Measurements from ENCODE around the gene GPR108. TPM values are rescaled to one million over a fixed set of nuclear protein-coding genes. Genes with fewer than 3 reads are reported as not detected.
A peak's percentile ranks its signal among the peaks of the same experiment; 100 is the strongest.

Gene GPR108
- total and polyA plus RNA-seq, 2 of the 13 experiments (the other 11 are each of a cell fraction or from before 2014, with no cell fraction given), result 36.4 to 63.0 TPM

- TF ChIP-seq, protein P1, sequence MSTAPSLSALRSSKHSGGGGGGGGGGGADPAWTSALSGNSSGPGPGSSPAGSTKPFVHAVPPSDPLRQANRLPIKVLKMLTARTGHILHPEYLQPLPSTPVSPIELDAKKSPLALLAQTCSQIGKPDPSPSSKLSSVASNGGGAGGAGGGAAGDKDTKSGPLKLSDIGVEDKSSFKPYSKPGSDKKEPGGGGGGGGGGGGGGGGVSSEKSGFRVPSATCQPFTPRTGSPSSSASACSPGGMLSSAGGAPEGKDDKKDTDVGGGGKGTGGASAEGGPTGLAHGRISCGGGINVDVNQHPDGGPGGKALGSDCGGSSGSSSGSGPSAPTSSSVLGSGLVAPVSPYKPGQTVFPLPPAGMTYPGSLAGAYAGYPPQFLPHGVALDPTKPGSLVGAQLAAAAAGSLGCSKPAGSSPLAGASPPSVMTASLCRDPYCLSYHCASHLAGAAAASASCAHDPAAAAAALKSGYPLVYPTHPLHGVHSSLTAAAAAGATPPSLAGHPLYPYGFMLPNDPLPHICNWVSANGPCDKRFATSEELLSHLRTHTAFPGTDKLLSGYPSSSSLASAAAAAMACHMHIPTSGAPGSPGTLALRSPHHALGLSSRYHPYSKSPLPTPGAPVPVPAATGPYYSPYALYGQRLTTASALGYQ (CRISPR knock-in tag; IDR thresholded peaks at IDR 0.05), result peak; percentile 79
- TF ChIP-seq ZNF766 (CRISPR knock-in tag; IDR thresholded peaks at IDR 0.05; ENCODE audit: borderline replicate concordance) (0 out of 2 replicates have a peak, but pooled peaks have one; percentile 67), NFYB (CRISPR knock-in tag; IDR thresholded peaks at IDR 0.05) (no peak), ZNF543 (CRISPR knock-in tag; IDR thresholded peaks at IDR 0.05) (peak; percentile 100), ARNT (IDR thresholded peaks at IDR 0.05) (no peak), ZNF572 (CRISPR knock-in tag; IDR thresholded peaks at IDR 0.05) (no peak), SAP130 (CRISPR knock-in tag; IDR thresholded peaks at IDR 0.05; ENCODE audit: low read depth) (peak; percentile 93), ZBTB43 (CRISPR knock-in tag; conservative IDR thresholded peaks at IDR 0.05) (peak; percentile 58; the same call in 1 of the 2 replicates), ZNF580 (CRISPR knock-in tag; IDR thresholded peaks at IDR 0.05; ENCODE audit: borderline replicate concordance, low read depth) (peak; percentile 77; the same call in 1 of the 2 replicates), FOXM1 (CRISPR knock-in tag; IDR thresholded peaks at IDR 0.05) (no peak), KLF9 (CRISPR knock-in tag; IDR thresholded peaks at IDR 0.05; ENCODE audit: low read depth) (no peak), ARHGAP35 (CRISPR knock-in tag; IDR thresholded peaks at IDR 0.05; ENCODE audit: borderline replicate concordance) (0 out of 2 replicates have a peak, but pooled peaks have one; percentile 72), ZSCAN12 (CRISPR knock-in tag; IDR thresholded peaks at IDR 0.05) (peak; percentile 84; the same call in 1 of the 2 replicates), PAF1 (CRISPR knock-in tag; IDR thresholded peaks at IDR 0.05) (no peak), TFE3 (CRISPR knock-in tag; IDR thresholded peaks at IDR 0.05) (peak; percentile 95)
- TF ChIP-seq, protein P2, sequence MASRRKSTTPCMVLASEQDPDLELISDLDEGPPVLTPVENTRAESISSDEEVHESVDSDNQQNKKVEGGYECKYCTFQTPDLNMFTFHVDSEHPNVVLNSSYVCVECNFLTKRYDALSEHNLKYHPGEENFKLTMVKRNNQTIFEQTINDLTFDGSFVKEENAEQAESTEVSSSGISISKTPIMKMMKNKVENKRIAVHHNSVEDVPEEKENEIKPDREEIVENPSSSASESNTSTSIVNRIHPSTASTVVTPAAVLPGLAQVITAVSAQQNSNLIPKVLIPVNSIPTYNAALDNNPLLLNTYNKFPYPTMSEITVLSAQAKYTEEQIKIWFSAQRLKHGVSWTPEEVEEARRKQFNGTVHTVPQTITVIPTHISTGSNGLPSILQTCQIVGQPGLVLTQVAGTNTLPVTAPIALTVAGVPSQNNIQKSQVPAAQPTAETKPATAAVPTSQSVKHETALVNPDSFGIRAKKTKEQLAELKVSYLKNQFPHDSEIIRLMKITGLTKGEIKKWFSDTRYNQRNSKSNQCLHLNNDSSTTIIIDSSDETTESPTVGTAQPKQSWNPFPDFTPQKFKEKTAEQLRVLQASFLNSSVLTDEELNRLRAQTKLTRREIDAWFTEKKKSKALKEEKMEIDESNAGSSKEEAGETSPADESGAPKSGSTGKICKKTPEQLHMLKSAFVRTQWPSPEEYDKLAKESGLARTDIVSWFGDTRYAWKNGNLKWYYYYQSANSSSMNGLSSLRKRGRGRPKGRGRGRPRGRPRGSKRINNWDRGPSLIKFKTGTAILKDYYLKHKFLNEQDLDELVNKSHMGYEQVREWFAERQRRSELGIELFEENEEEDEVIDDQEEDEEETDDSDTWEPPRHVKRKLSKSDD (CRISPR knock-in tag; IDR thresholded peaks at IDR 0.05; ENCODE audit: low read depth), result peak; percentile 88
- TF ChIP-seq, protein P3, sequence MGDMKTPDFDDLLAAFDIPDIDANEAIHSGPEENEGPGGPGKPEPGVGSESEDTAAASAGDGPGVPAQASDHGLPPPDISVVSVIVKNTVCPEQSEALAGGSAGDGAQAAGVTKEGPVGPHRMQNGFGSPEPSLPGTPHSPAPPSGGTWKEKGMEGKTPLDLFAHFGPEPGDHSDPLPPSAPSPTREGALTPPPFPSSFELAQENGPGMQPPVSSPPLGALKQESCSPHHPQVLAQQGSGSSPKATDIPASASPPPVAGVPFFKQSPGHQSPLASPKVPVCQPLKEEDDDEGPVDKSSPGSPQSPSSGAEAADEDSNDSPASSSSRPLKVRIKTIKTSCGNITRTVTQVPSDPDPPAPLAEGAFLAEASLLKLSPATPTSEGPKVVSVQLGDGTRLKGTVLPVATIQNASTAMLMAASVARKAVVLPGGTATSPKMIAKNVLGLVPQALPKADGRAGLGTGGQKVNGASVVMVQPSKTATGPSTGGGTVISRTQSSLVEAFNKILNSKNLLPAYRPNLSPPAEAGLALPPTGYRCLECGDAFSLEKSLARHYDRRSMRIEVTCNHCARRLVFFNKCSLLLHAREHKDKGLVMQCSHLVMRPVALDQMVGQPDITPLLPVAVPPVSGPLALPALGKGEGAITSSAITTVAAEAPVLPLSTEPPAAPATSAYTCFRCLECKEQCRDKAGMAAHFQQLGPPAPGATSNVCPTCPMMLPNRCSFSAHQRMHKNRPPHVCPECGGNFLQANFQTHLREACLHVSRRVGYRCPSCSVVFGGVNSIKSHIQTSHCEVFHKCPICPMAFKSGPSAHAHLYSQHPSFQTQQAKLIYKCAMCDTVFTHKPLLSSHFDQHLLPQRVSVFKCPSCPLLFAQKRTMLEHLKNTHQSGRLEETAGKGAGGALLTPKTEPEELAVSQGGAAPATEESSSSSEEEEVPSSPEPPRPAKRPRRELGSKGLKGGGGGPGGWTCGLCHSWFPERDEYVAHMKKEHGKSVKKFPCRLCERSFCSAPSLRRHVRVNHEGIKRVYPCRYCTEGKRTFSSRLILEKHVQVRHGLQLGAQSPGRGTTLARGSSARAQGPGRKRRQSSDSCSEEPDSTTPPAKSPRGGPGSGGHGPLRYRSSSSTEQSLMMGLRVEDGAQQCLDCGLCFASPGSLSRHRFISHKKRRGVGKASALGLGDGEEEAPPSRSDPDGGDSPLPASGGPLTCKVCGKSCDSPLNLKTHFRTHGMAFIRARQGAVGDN (CRISPR knock-in tag; IDR thresholded peaks at IDR 0.05), result peak; percentile 94
Observed at GRCh38 chr19:6753178-6754031, 16.0 kb upstream of the GPR108 start (continued).
